WTC11 (cell line): ENCODE measurements around the gene ZNF254. TPM values are rescaled to one million over a fixed set of nuclear protein-coding genes. Genes with fewer than 3 reads are reported as not detected.

Experiments
- ATAC-seq: fragments of 200-7000 bp; cut with Tn5 transposase; 2 replicates; pipeline ENCODE4 v1.10.0; 2021; ENCODE audit warnings: mild to moderate bottlenecking, moderate library complexity
- CTCF ChIA-PET: fragments of 300-600 bp; sonication (Branson Sonifier 250); formaldehyde crosslinking; loops from one replicate; lab custom pipeline; 2021; ENCODE audit warnings: antibody characterized with exemption; lab: Charles Lee
- POLR2A ChIA-PET: fragments of 350-600 bp; sonication (Branson Sonifier 250); formaldehyde crosslinking; loops from one replicate; lab custom pipeline; 2021; ENCODE audit warnings: antibody characterized with exemption; lab: Charles Lee
- DNase-seq: peaks from one replicate; pipeline ENCODE4 v3.0.0; 2021; ENCODE audit warnings: low spot score
- H3K27ac Mint-ChIP-seq: 2 replicates; pipeline ENCODE4 v1.8.0; 2021; ENCODE audit warnings: mixed read lengths
- H3K27me3 Mint-ChIP-seq: 2 replicates; pipeline ENCODE4 v1.8.0; 2021; ENCODE audit warnings: low read depth, mild to moderate bottlenecking, moderate library complexity, mixed read lengths
- H3K36me3 Mint-ChIP-seq: 2 replicates; pipeline ENCODE4 v1.8.0; 2021; ENCODE audit warnings: mixed read lengths
- H3K4me1 Mint-ChIP-seq: 2 replicates; pipeline ENCODE4 v1.8.0; 2022; ENCODE audit warnings: mixed read lengths
- H3K4me3 Mint-ChIP-seq: 2 replicates; pipeline ENCODE4 v1.8.0; 2021; ENCODE audit warnings: mild to moderate bottlenecking, moderate library complexity, mixed read lengths
- H3K9me3 Mint-ChIP-seq: 2 replicates; pipeline ENCODE4 v1.8.0; 2021; ENCODE audit warnings: mixed read lengths
- ATF1 ChIP-seq: sonication (generic); formaldehyde crosslinking; IDR thresholded peaks from 2 replicates; pipeline ENCODE4 v1.8.1; 2023; ENCODE audit warnings: mild to moderate bottlenecking, moderate library complexity, missing genetic modification reagents
- CREB1 ChIP-seq: sonication (generic); formaldehyde crosslinking; IDR thresholded peaks from 2 replicates; pipeline ENCODE4 v1.8.0; 2023; ENCODE audit warnings: mild to moderate bottlenecking, missing genetic modification reagents
- ELF4 ChIP-seq: sonication (generic); formaldehyde crosslinking; IDR thresholded peaks from 2 replicates; pipeline ENCODE4 v1.8.1; 2022; ENCODE audit warnings: low read depth, mild to moderate bottlenecking, moderate library complexity, missing genetic modification reagents
- EMX1 ChIP-seq: fragments of 250-450 bp; sonication (Bioruptor Pico); IDR thresholded peaks from 2 replicates; pipeline ENCODE4 v1.8.0; 2021; ENCODE audit warnings: mild to moderate bottlenecking
- FOXJ3 ChIP-seq: sonication (generic); formaldehyde crosslinking; IDR thresholded peaks from 2 replicates; pipeline ENCODE4 v1.9.0; 2021; ENCODE audit warnings: missing genetic modification reagents, mild to moderate bottlenecking, borderline replicate concordance
- KAT7 ChIP-seq: sonication (generic); formaldehyde crosslinking; IDR thresholded peaks from 2 replicates; pipeline ENCODE4 v1.8.1; 2023; ENCODE audit warnings: missing genetic modification reagents, mild to moderate bottlenecking, borderline replicate concordance
- NFATC4 ChIP-seq: fragments of 250-450 bp; sonication (Bioruptor Pico); IDR thresholded peaks from 2 replicates; pipeline ENCODE4 v1.9.0; 2021; ENCODE audit warnings: mild to moderate bottlenecking
- NR2C2 ChIP-seq: sonication (generic); formaldehyde crosslinking; IDR thresholded peaks from 2 replicates; pipeline ENCODE4 v1.8.0; 2022; ENCODE audit warnings: mild to moderate bottlenecking, missing genetic modification reagents
- RELA ChIP-seq: sonication (generic); formaldehyde crosslinking; IDR thresholded peaks from 2 replicates; pipeline ENCODE4 v1.8.1; 2022; ENCODE audit warnings: missing genetic modification reagents, mild to moderate bottlenecking, borderline replicate concordance
- SMAD4 ChIP-seq: sonication (generic); formaldehyde crosslinking; IDR thresholded peaks from 2 replicates; pipeline ENCODE4 v1.8.0; 2022; ENCODE audit warnings: mild to moderate bottlenecking, missing genetic modification reagents
- ZBTB21 ChIP-seq: sonication (generic); formaldehyde crosslinking; IDR thresholded peaks from 2 replicates; pipeline ENCODE4 v1.8.1; 2023; ENCODE audit warnings: mild to moderate bottlenecking, missing genetic modification reagents, borderline replicate concordance
- ZNF138 ChIP-seq: sonication (generic); formaldehyde crosslinking; conservative IDR thresholded peaks from 2 replicates; pipeline ENCODE4 v1.8.1; 2022; ENCODE audit warnings: mild to moderate bottlenecking, moderate library complexity, missing genetic modification reagents
- ZNF317 ChIP-seq: sonication (generic); formaldehyde crosslinking; IDR thresholded peaks from 2 replicates; pipeline ENCODE4 v1.8.1; 2023; ENCODE audit warnings: low read depth, mild to moderate bottlenecking, moderate library complexity, missing genetic modification reagents, borderline replicate concordance
- ZNF423 ChIP-seq: fragments of 250-450 bp; sonication (Bioruptor Pico); IDR thresholded peaks from 2 replicates; pipeline ENCODE4 v2.1.2; 2022; ENCODE audit warnings: mild to moderate bottlenecking, moderate library complexity
- ZNF532 ChIP-seq: fragments of 250-450 bp; sonication (Bioruptor Pico); IDR thresholded peaks from 2 replicates; pipeline ENCODE4 v1.9.0; 2021; ENCODE audit warnings: mild to moderate bottlenecking, borderline replicate concordance
- ZNF671 ChIP-seq: fragments of 250-450 bp; sonication (Bioruptor Pico); IDR thresholded peaks from 2 replicates; pipeline ENCODE4 v1.8.0; 2021; ENCODE audit warnings: mild to moderate bottlenecking
- total RNA-seq: library from RNA; stranded (reverse); gene quantifications from 3 replicates; pipeline ENCODE4 v1.2.3, GENCODE V29; 2021
- TF ChIP-seq, protein P1 (sequence below): sonication (generic); formaldehyde crosslinking; conservative IDR thresholded peaks from 2 replicates; pipeline ENCODE4 v1.8.1; 2022; ENCODE audit warnings: mild to moderate bottlenecking, missing genetic modification reagents
- TF ChIP-seq, protein P2 (sequence below): sonication (generic); formaldehyde crosslinking; conservative IDR thresholded peaks from 2 replicates; pipeline ENCODE4 v1.8.1; 2023; ENCODE audit warnings: mild to moderate bottlenecking, low read depth, missing genetic modification reagents, moderate library complexity
- TF ChIP-seq, protein P3 (sequence below): sonication (generic); formaldehyde crosslinking; IDR thresholded peaks from 2 replicates; pipeline ENCODE4 v1.8.0; 2022; ENCODE audit warnings: mild to moderate bottlenecking, missing genetic modification reagents

ZNF254 gene
- total RNA-seq, 1 experiment from 2014 or later = 34.5 TPM

DNA sequence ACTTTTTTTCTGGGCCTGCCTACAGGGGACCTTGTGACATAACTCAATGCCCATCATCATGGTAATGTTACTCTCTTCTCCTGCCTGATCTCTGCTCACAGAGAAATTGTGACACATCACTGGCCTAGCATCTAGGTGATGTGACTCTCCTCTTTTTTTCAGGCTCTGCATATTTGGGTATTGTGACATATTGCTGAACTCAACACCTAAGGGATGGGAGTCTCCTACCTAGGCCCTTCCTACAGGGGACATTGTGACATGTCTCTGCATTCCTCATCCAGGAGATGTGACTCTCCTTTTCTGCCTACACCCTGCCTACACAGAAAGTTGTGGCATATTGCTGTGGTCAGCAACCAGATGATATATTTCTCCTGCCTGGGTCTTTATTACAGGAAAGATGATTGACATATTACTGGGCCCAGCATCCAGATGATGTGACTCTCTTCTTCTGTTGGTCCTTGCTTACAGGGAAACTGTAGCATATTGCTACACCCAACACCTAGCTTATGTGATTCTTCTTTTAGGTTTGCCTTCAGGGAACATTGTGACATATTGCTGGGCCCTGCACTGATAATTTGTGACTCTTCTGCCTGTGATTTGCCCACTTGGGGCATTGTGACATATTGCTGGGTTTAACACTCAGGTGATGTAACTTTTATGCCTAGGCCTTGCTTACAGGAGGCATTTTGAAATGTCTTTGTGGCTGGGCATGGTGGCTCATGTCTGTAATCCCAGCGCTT, 21.0 kb upstream of the ZNF254 start:
- no peak for ATAC-seq
- POLR2A ChIA-PET = no interaction called here

GRCh38 chr19:24069905-24070657, 16.9 kb upstream of the ZNF254 start:
- POLR2A ChIA-PET = no interaction called here
- no peak overlapping the region for H3K4me3 Mint-ChIP-seq
- peaks cover 14% of the 10 kb centered on the region for H3K4me1 Mint-ChIP-seq
- ATAC-seq (no peak), DNase-seq (no peak)
- peaks cover 24% of the 10 kb centered on the region for H3K9me3 Mint-ChIP-seq
- H3K27ac Mint-ChIP-seq = no peak overlapping the region
- CTCF ChIA-PET = no interaction called here
- H3K36me3 Mint-ChIP-seq = peaks cover 80% of the 10 kb centered on the region
- TF ChIP-seq ZNF671 (CRISPR knock-in tag) = no peak
- no peak for TF ChIP-seq ZNF317 (CRISPR knock-in tag)
- no peak for TF ChIP-seq NR2C2 (CRISPR knock-in tag)
- TF ChIP-seq ELF4 (CRISPR knock-in tag) = no peak
- TF ChIP-seq, protein P1, sequence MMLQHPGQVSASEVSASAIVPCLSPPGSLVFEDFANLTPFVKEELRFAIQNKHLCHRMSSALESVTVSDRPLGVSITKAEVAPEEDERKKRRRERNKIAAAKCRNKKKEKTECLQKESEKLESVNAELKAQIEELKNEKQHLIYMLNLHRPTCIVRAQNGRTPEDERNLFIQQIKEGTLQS (CRISPR knock-in tag) = no peak
- TF ChIP-seq, protein P2, sequence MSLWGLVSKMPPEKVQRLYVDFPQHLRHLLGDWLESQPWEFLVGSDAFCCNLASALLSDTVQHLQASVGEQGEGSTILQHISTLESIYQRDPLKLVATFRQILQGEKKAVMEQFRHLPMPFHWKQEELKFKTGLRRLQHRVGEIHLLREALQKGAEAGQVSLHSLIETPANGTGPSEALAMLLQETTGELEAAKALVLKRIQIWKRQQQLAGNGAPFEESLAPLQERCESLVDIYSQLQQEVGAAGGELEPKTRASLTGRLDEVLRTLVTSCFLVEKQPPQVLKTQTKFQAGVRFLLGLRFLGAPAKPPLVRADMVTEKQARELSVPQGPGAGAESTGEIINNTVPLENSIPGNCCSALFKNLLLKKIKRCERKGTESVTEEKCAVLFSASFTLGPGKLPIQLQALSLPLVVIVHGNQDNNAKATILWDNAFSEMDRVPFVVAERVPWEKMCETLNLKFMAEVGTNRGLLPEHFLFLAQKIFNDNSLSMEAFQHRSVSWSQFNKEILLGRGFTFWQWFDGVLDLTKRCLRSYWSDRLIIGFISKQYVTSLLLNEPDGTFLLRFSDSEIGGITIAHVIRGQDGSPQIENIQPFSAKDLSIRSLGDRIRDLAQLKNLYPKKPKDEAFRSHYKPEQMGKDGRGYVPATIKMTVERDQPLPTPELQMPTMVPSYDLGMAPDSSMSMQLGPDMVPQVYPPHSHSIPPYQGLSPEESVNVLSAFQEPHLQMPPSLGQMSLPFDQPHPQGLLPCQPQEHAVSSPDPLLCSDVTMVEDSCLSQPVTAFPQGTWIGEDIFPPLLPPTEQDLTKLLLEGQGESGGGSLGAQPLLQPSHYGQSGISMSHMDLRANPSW (CRISPR knock-in tag) = no peak
- TF ChIP-seq RELA = no peak
- H3K27me3 Mint-ChIP-seq = no peaks in the 10 kb centered on the region; the same call in 1 of the 2 replicates

More for the DNA sequence above, 21.0 kb upstream of the ZNF254 start:
- Mint-ChIP-seq H3K9me3 (no peaks in the 10 kb centered on the region), H3K27me3 (no peaks in the 10 kb centered on the region), H3K4me3 (no peak overlapping the region), H3K36me3 (peaks cover 66% of the 10 kb centered on the region), H3K4me1 (no peaks in the 10 kb centered on the region), H3K27ac (no peak overlapping the region)
- CTCF ChIA-PET = interaction anchor here (1.1 kb wide), 1 partner anchor 18 kb away, joined by 4 read pairs; no protein-coding TSS in a partner anchor
- TF ChIP-seq EMX1 (CRISPR knock-in tag) (no peak), ZNF138 (CRISPR knock-in tag) (no peak), ZNF423 (no peak)
- TF ChIP-seq, protein P3, sequence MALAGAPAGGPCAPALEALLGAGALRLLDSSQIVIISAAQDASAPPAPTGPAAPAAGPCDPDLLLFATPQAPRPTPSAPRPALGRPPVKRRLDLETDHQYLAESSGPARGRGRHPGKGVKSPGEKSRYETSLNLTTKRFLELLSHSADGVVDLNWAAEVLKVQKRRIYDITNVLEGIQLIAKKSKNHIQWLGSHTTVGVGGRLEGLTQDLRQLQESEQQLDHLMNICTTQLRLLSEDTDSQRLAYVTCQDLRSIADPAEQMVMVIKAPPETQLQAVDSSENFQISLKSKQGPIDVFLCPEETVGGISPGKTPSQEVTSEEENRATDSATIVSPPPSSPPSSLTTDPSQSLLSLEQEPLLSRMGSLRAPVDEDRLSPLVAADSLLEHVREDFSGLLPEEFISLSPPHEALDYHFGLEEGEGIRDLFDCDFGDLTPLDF = no peak
- DNase-seq = no peak

GRCh38 chr19:24071078-24071477, 15.9 kb upstream of the ZNF254 start:
- ATAC-seq (no peak), DNase-seq (no peak)
- Mint-ChIP-seq H3K9me3 (peaks cover 34% of the 10 kb centered on the region), H3K27ac (no peak overlapping the region; the same call in 1 of the 2 replicates), H3K4me3 (no peak overlapping the region), H3K27me3 (peaks cover 3% of the 10 kb centered on the region; the same call in 1 of the 2 replicates), H3K4me1 (peaks cover 24% of the 10 kb centered on the region), H3K36me3 (peaks cover 81% of the 10 kb centered on the region)
- CTCF ChIA-PET = no interaction called here
- POLR2A ChIA-PET = no interaction called here
- no peak for TF ChIP-seq NFATC4
- TF ChIP-seq, protein P2 (CRISPR knock-in tag) = no peak
- TF ChIP-seq KAT7 (CRISPR knock-in tag) = no peak
- TF ChIP-seq FOXJ3 (CRISPR knock-in tag) = no peak
- no peak for TF ChIP-seq ZNF532 (CRISPR knock-in tag)
- no peak for TF ChIP-seq ZBTB21 (CRISPR knock-in tag)
- TF ChIP-seq SMAD4 (CRISPR knock-in tag) = no peak
- no peak for TF ChIP-seq CREB1 (CRISPR knock-in tag)
- no peak for TF ChIP-seq ATF1 (CRISPR knock-in tag)
- no peak for TF ChIP-seq ZNF423
